Cerebellar cortex (tissue), 1 donor: ENCODE results near the gene NDOR1.

Source experiments
- DNase-seq: peaks from one replicate; pipeline ENCODE4 v3.0.0-alpha.2; 2015; ENCODE audit warnings: low spot score

The NDOR1 gene

GRCh38 chr9:137167747-137168572 is 37.5 kb upstream of the NDOR1 start:
- peak; percentile 33 for DNase-seq

GRCh38 chr9:137168573-137168903 is 37.0 kb upstream of the NDOR1 start:
- DNase-seq, result peak; percentile 38

GRCh38 chr9:137168904-137169856 is 36.3 kb upstream of the NDOR1 start:
- peak; percentile 67 for DNase-seq

- no peak for DNase-seq
Measured at GRCh38 chr9:137169896-137170358, 35.6 kb upstream of the NDOR1 start, which contains the start of gene LRRC26. TSS of gene LRRC26 (minus strand) at chr9:137170051. CDS start at chr9:137169943, 108 bp downstream.

GRCh38 chr9:137170486-137171148 is 34.9 kb upstream of the NDOR1 start:
- no peak for DNase-seq

- no peak for DNase-seq
Measured at GRCh38 chr9:137171149-137171900, 34.2 kb upstream of the NDOR1 start.

- peak; percentile 44 for DNase-seq
Measured at GRCh38 chr9:137172901-137173795, 32.4 kb upstream of the NDOR1 start.

GRCh38 chr9:137173796-137174664 is 31.5 kb upstream of the NDOR1 start:
- DNase-seq, result no peak

- peak; percentile 44 for DNase-seq
Measured at GRCh38 chr9:137174722-137175293, 30.7 kb upstream of the NDOR1 start.

GRCh38 chr9:137175345-137175961 is 30.0 kb upstream of the NDOR1 start:
- no peak for DNase-seq

- peak; percentile 84 for DNase-seq
Measured at GRCh38 chr9:137176302-137177182, 29.0 kb upstream of the NDOR1 start.

GRCh38 chr9:137178201-137178938 is 27.1 kb upstream of the NDOR1 start:
- DNase-seq, result no peak

GRCh38 chr9:137178939-137179630 is 26.4 kb upstream of the NDOR1 start:
- DNase-seq, result no peak

GRCh38 chr9:137179761-137180160 is 25.7 kb upstream of the NDOR1 start:
- no peak for DNase-seq

GRCh38 chr9:137180491-137180890 is 25.0 kb upstream of the NDOR1 start:
- DNase-seq, result no peak

GRCh38 chr9:137181680-137182079 is 23.8 kb upstream of the NDOR1 start:
- DNase-seq, result no peak
